RWPE2 (cell line): Measurements from ENCODE around the gene FILIP1.

Experiments
- ATAC-seq: fragments of 200-7000 bp; cut with Tn5 transposase; 3 replicates; pipeline ENCODE4 v1.9.1; 2021; ENCODE audit warnings: low read depth
- DNase-seq: peaks from one replicate; pipeline ENCODE4 v3.0.0-alpha.2; 2020; ENCODE audit warnings: low spot score
- H3K27ac ChIP-seq: fragments of 450-650 bp; 2 replicates; pipeline ENCODE4 v1.5.1; 2017; ENCODE audit warnings: mild to moderate bottlenecking; ENCODE audit not compliant: poor library complexity, severe bottlenecking
- H3K27me3 ChIP-seq: fragments of 250-450 bp; sonication (Bioruptor Pico); 2 replicates; pipeline ENCODE4 v1.5.1; 2021; ENCODE audit warnings: mild to moderate bottlenecking, moderate library complexity; ENCODE audit not compliant: insufficient read depth, poor library complexity, severe bottlenecking
- H3K36me3 ChIP-seq: fragments of 250-450 bp; sonication (Bioruptor Pico); 2 replicates; pipeline ENCODE4 v1.5.1; 2020; ENCODE audit warnings: low read depth, mild to moderate bottlenecking, moderate library complexity
- H3K4me1 ChIP-seq: fragments of 250-450 bp; sonication (Bioruptor Pico); 2 replicates; pipeline ENCODE4 v1.5.1; 2021; ENCODE audit warnings: mild to moderate bottlenecking, moderate library complexity; ENCODE audit not compliant: insufficient read depth, poor library complexity, severe bottlenecking
- H3K4me3 ChIP-seq: fragments of 250-450 bp; sonication (Bioruptor Pico); 2 replicates; pipeline ENCODE4 v1.5.1; 2021; ENCODE audit warnings: mild to moderate bottlenecking, moderate library complexity; ENCODE audit not compliant: severe bottlenecking
- H3K9me3 ChIP-seq: fragments of 250-450 bp; sonication (Bioruptor Pico); 2 replicates; pipeline ENCODE4 v1.5.1; 2021; ENCODE audit warnings: mild to moderate bottlenecking, moderate library complexity; ENCODE audit not compliant: severe bottlenecking
- CTCF ChIP-seq: fragments of 450-650 bp; IDR thresholded peaks from one replicate; pipeline ENCODE4 v1.5.1; 2017; ENCODE audit warnings: mild to moderate bottlenecking, moderate library complexity; ENCODE audit not compliant: poor library complexity, severe bottlenecking

FILIP1 gene

GRCh38 chr6:75284632-75285282, 208.8 kb downstream of the FILIP1 start, which contains the start of gene TMEM30A:
Gene TMEM30A (minus strand): TSS chr6:75284792. CDS start chr6:75284638, 154 bp downstream.
- Histone ChIP-seq H3K27me3 (no peaks in the 10 kb centered on the region), H3K4me1 (peaks cover 52% of the 10 kb centered on the region), H3K9me3 (no peaks in the 10 kb centered on the region), H3K36me3 (no peaks in the 10 kb centered on the region), H3K4me3 (peak within 1 kb of the TSS; percentile 85), H3K27ac (peak within 1 kb of the TSS; percentile 40)
- no peak for TF ChIP-seq CTCF
- ATAC-seq (peak; percentile 94), DNase-seq (peak; percentile 97)

- H3K27ac ChIP-seq = peak overlapping the region; percentile 40
- no peak for TF ChIP-seq CTCF
- DNase-seq = no peak
- H3K27me3 ChIP-seq = no peaks in the 10 kb centered on the region
- ATAC-seq = peak; percentile 25
- H3K9me3 ChIP-seq = no peaks in the 10 kb centered on the region
- peaks cover 59% of the 10 kb centered on the region for H3K4me1 ChIP-seq
- no peaks in the 10 kb centered on the region for H3K36me3 ChIP-seq
- H3K4me3 ChIP-seq = peak overlapping the region; percentile 85
These were observed 209.5 kb downstream of the FILIP1 start for GRCh38 chr6:75283907-75284631.

- no peak for DNase-seq
- H3K27ac ChIP-seq = no peak overlapping the region
These were observed 210.9 kb downstream of the FILIP1 start for GRCh38 chr6:75282706-75283105.

GRCh38 chr6:75281653-75282052, 211.9 kb downstream of the FILIP1 start:
- no peak for ATAC-seq
- Histone ChIP-seq H3K4me3 (peak overlapping the region; percentile 85), H3K27ac (no peak overlapping the region), H3K4me1 (peaks cover 57% of the 10 kb centered on the region), H3K9me3 (no peaks in the 10 kb centered on the region), H3K27me3 (no peaks in the 10 kb centered on the region), H3K36me3 (no peaks in the 10 kb centered on the region)
- no peak for DNase-seq
- no peak for TF ChIP-seq CTCF

More at GRCh38 chr6:75282706-75283105, 210.9 kb downstream of the FILIP1 start:
- TF ChIP-seq CTCF = no peak
- H3K36me3 ChIP-seq = no peaks in the 10 kb centered on the region
- peaks cover 64% of the 10 kb centered on the region for H3K4me1 ChIP-seq
- no peaks in the 10 kb centered on the region for H3K27me3 ChIP-seq
- ATAC-seq = no peak
- no peaks in the 10 kb centered on the region for H3K9me3 ChIP-seq
- peak overlapping the region; percentile 85 for H3K4me3 ChIP-seq
